Natural killer cell (primary cell): ENCODE results near the gene CD14. TPM values are rescaled to one million over a fixed set of nuclear protein-coding genes. Genes with fewer than 3 reads are reported as not detected.

Experiments
- ATAC-seq, 3 donors: fragments of 150-1000 bp in 2 of 3; fragments of 200-7000 bp in 1 of 3; cut with Tn5 transposase; 1 replicate in 1 of 3; 2 replicates in 2 of 3; pipeline ENCODE4 v1.10.0; 2021; ENCODE audit warnings: mild to moderate bottlenecking in 2 of 3, moderate library complexity in 2 of 3
- DNase-seq, 2 donors: peaks; one replicate each; pipeline versions ENCODE4 v3.0.0 to v3.0.0-alpha.2; 2013 to 2021; ENCODE audit warnings: mixed read lengths in 1 of 2
- H3K27ac ChIP-seq: one replicate; pipeline ENCODE4 v1.5.1; 2013; ENCODE audit warnings: mild to moderate bottlenecking, low read length
- H3K27me3 ChIP-seq: one replicate; pipeline ENCODE4 v1.6.1; 2013; ENCODE audit warnings: low read length; ENCODE audit not compliant: control insufficient read depth, insufficient read depth
- H3K36me3 ChIP-seq: one replicate; pipeline ENCODE4 v1.6.1; 2013; ENCODE audit warnings: low read length; ENCODE audit not compliant: control insufficient read depth, insufficient read depth
- H3K4me1 ChIP-seq: one replicate; pipeline ENCODE4 v1.6.1; 2013; ENCODE audit warnings: low read length; ENCODE audit not compliant: control insufficient read depth, insufficient read depth
- H3K4me3 ChIP-seq: one replicate; pipeline ENCODE4 v1.5.1; 2013; ENCODE audit warnings: low read length
- H3K9me3 ChIP-seq: one replicate; pipeline ENCODE4 v1.6.1; 2013; ENCODE audit warnings: low read length; ENCODE audit not compliant: control insufficient read depth, insufficient read depth
- H3K27ac Mint-ChIP-seq, 2 donors: one replicate each; pipeline ENCODE4 v1.8.0; 2022; ENCODE audit warnings: mild to moderate bottlenecking in 2 of 2, mixed read lengths in 2 of 2, moderate library complexity in 1 of 2
- H3K27me3 Mint-ChIP-seq, 2 donors: one replicate each; pipeline ENCODE4 v1.8.0; 2022; ENCODE audit warnings: low read depth in 2 of 2, mixed read lengths in 2 of 2
- H3K36me3 Mint-ChIP-seq: one replicate; pipeline ENCODE4 v1.8.0; 2022; ENCODE audit warnings: mixed read lengths
- H3K4me1 Mint-ChIP-seq, 2 donors: one replicate each; pipeline ENCODE4 v1.8.0; 2022; ENCODE audit warnings: mixed read lengths in 2 of 2
- H3K4me3 Mint-ChIP-seq: one replicate; pipeline ENCODE4 v1.8.0; 2022; ENCODE audit warnings: mild to moderate bottlenecking, moderate library complexity, mixed read lengths
- H3K9me3 Mint-ChIP-seq, 2 donors: one replicate each; pipeline ENCODE4 v1.8.0; 2022; ENCODE audit warnings: mixed read lengths in 2 of 2
- CTCF ChIP-seq: fragments of 200-600 bp; IDR thresholded peaks from one replicate; pipeline ENCODE4 v1.8.0; 2022; ENCODE audit warnings: antibody characterized with exemption
- WGBS: methylation state at CpG from one replicate; pipeline ENCODE4 v1.1.7; 2013; ENCODE audit warnings: missing lambda C conversion rate; ENCODE audit not compliant: insufficient coverage; 5-methylcytosine and 5-hydroxymethylcytosine counted together
- intact Hi-C: fragments of 100-400 bp; cut with micrococcal nuclease; formaldehyde crosslinking; loops from one replicate; pipeline ENCODE4 v1.14.2; 2022
- total RNA-seq, 4 donors: library from RNA; stranded (reverse); fragments of 120-200 nt in 1 of 4; gene quantifications; one replicate each; pipeline versions ENCODE4 v1.2.3 to v1.2.4, GENCODE V29; 2013 to 2022

CD14 gene
- total RNA-seq, 3 donors from 2014 or later (not counting 1 experiment from before 2014, with no cell fraction given) = 1.4 to 15.9 (median 7.0) TPM

DNA sequence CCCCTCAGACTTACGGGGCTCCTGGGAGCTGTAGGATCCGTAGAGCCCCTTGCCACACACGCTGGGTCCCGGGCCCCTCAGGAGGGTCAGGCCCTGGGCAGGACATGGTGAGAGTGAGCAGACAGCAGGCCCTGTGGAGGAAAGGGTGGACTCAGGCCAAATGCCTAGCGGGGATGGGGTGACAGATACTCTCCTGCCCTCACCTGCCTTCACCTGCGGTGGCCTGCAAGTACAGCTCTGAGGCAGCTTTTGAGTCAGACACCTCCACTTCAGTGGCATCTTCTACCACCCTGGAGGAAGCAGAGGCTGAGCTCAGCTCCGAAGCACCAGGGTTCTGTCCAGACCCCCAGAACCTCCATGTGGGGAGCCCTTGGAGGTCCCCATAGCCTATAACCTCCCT lies 42.1 kb downstream of the CD14 start:
- Histone ChIP-seq H3K4me1 (peaks cover 7% of the 10 kb centered on the region), H3K4me3 (no peak overlapping the region), H3K27me3 (peaks cover 3% of the 10 kb centered on the region), H3K9me3 (no peaks in the 10 kb centered on the region), H3K36me3 (no peaks in the 10 kb centered on the region), H3K27ac (no peak overlapping the region)
- ATAC-seq = no peak
- Mint-ChIP-seq H3K27me3 (peaks cover 5 to 12% of the 10 kb centered on the region in 2 donors), H3K4me3 (no peak overlapping the region), H3K9me3 (no peaks in the 10 kb centered on the region), H3K27ac (no peak overlapping the region), H3K4me1 (no peaks in the 10 kb centered on the region), H3K36me3 (no peaks in the 10 kb centered on the region)
- WGBS = 90% methylated on average over 7 of the region's 7 CpGs
- intact Hi-C loops = no loop called here
- DNase-seq = no peak
- TF ChIP-seq CTCF = no peak

DNA sequence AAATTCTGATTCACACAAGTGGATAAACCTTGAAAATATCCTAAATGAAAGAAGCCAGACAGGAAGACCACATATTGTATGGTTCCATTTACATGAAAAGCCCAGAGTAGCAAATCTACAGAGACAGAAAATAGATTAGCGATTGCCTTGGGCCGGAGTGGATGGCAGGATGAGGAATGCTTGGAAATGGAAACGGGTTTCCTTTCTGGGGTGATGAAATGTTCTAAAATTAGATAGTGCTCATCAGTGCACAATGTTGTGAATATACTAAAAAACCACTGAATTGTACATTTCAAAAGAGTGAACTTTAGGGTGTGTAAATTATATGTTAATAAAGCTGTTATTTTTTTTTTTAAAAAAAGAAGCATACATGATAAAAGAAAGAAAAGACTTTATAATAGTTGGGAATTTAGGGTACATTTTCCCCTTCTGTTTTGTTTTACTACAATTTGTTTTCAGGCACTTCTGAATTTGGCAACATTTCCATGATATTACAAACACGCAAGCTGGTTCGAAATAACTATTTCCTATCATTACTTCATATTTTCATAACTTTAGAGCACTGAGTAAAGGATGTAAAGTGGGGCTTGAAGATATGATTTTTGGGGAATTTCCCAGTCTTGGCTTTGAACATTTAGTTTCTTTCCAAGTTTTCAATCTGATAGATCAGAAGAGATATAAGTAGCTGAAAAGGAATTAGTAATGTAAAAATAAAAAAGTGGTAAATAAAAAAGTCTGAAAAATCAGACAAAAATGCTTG lies 44.5 kb downstream of the CD14 start:
- H3K27me3 ChIP-seq = peaks cover 3% of the 10 kb centered on the region
- TF ChIP-seq CTCF = no peak
- no peaks in the 10 kb centered on the region for H3K4me1 ChIP-seq
- DNase-seq = no peak
- Mint-ChIP-seq H3K4me1 (no peaks in the 10 kb centered on the region), H3K27ac (no peak overlapping the region), H3K27me3 (peaks cover 5 to 20% of the 10 kb centered on the region in 2 donors), H3K36me3 (no peaks in the 10 kb centered on the region), H3K4me3 (no peak overlapping the region), H3K9me3 (no peaks in the 10 kb centered on the region)
- H3K9me3 ChIP-seq = no peaks in the 10 kb centered on the region
- no peaks in the 10 kb centered on the region for H3K36me3 ChIP-seq
- WGBS = 96% methylated on average over 3 of the region's 5 CpGs
- no peak for ATAC-seq
- intact Hi-C loops = no loop called here
- H3K27ac ChIP-seq = no peak overlapping the region
- H3K4me3 ChIP-seq = no peak overlapping the region

- Mint-ChIP-seq H3K4me3 (no peak overlapping the region), H3K27ac (no peak overlapping the region), H3K27me3 (peaks cover 5 to 29% of the 10 kb centered on the region in 2 donors), H3K4me1 (no peaks in the 10 kb centered on the region), H3K36me3 (no peaks in the 10 kb centered on the region), H3K9me3 (no peaks in the 10 kb centered on the region)
- TF ChIP-seq CTCF = no peak
- H3K4me1 ChIP-seq = no peaks in the 10 kb centered on the region
- WGBS = 96% methylated on average over 1 of the region's 1 CpG
- ATAC-seq (no peak), DNase-seq (no peak)
- H3K27ac ChIP-seq = no peak overlapping the region
- no peaks in the 10 kb centered on the region for H3K9me3 ChIP-seq
- no peak overlapping the region for H3K4me3 ChIP-seq
- intact Hi-C loops = no loop called here
- no peaks in the 10 kb centered on the region for H3K36me3 ChIP-seq
- H3K27me3 ChIP-seq = peaks cover 3% of the 10 kb centered on the region
These were observed 45.5 kb downstream of the CD14 start for GRCh38 chr5:140587495-140587894.

Other genes with a start within 250 kb of the CD14 start
- 100 to 1,000 TPM; 225 to 239 (median 230) TPM for gene ANKHD1, start 231.3 kb downstream of the CD14 start, total RNA-seq
- 1 to 10 TPM; 5.8 to 9.4 (median 6.0) TPM for gene EIF4EBP3, start 85.5 kb downstream of the CD14 start, total RNA-seq
- 10 to 100 TPM; 42.2 to 66.4 (median 59.4) TPM for gene SRA1, start 75.7 kb downstream of the CD14 start, total RNA-seq
- gene APBB3, start 68.6 kb downstream of the CD14 start, total RNA-seq = 10 to 100 TPM; 44.0 to 44.9 (median 44.4) TPM
- gene SLC35A4, start 68.3 kb downstream of the CD14 start, total RNA-seq = 10 to 100 TPM; 63.1 to 76.1 (median 72.3) TPM
- 10 to 100 TPM; 17.9 to 19.5 (median 18.8) TPM for gene TMCO6, start 6.3 kb upstream of the CD14 start, total RNA-seq
- 10 to 100 TPM; 41.0 to 48.3 (median 42.8) TPM for gene NDUFA2, start 14.5 kb upstream of the CD14 start, total RNA-seq
- gene IK, start 14.7 kb upstream of the CD14 start, total RNA-seq = 100 to 1,000 TPM; 144 to 204 (median 148) TPM
- gene WDR55, start 31.7 kb upstream of the CD14 start, total RNA-seq = 10 to 100 TPM; 42.3 to 45.1 (median 43.3) TPM
- gene DND1, start 40.4 kb upstream of the CD14 start, total RNA-seq = 1 to 10 TPM in 2 of 3 donors, under 1 TPM in 1; 0.90 to 1.1 (median 1.1) TPM
- gene HARS1, start 58.2 kb upstream of the CD14 start, total RNA-seq = 10 to 100 TPM; 62.4 to 73.8 (median 68.3) TPM
- gene HARS2, start 58.3 kb upstream of the CD14 start, total RNA-seq = 10 to 100 TPM; 42.5 to 48.4 (median 45.6) TPM
- gene ZMAT2, start 67.3 kb upstream of the CD14 start, total RNA-seq = 10 to 100 TPM; 47.0 to 50.4 (median 49.5) TPM
- not detected for gene PCDHA1, start 153.0 kb upstream of the CD14 start, total RNA-seq
- not detected for gene PCDHA2, start 161.7 kb upstream of the CD14 start, total RNA-seq
- gene PCDHA3, start 167.9 kb upstream of the CD14 start, total RNA-seq = not detected
- not detected for gene PCDHA4, start 173.9 kb upstream of the CD14 start, total RNA-seq
- not detected for gene PCDHA5, start 188.4 kb upstream of the CD14 start, total RNA-seq
- gene PCDHA6, start 194.8 kb upstream of the CD14 start, total RNA-seq = not detected
- gene PCDHA7, start 201.1 kb upstream of the CD14 start, total RNA-seq = not detected
- not detected for gene PCDHA8, start 208.0 kb upstream of the CD14 start, total RNA-seq
- gene PCDHA9, start 215.2 kb upstream of the CD14 start, total RNA-seq = not detected
- not detected for gene PCDHA10, start 222.7 kb upstream of the CD14 start, total RNA-seq
- not detected for gene PCDHA11, start 235.8 kb upstream of the CD14 start, total RNA-seq
- gene PCDHA12, start 242.1 kb upstream of the CD14 start, total RNA-seq = not detected
- not detected for gene PCDHA13, start 248.9 kb upstream of the CD14 start, total RNA-seq